CD4-positive, alpha-beta T cell (primary cell): ENCODE data around the gene EDN3. TPM values are rescaled to one million over a fixed set of nuclear protein-coding genes. Genes with fewer than 3 reads are reported as not detected.

Experiments used
- ATAC-seq: fragments of 200-7000 bp; cut with Tn5 transposase; one replicate; pipeline ENCODE4 v1.10.0; 2022; ENCODE audit warnings: mild to moderate bottlenecking; ENCODE audit not compliant: poor library complexity
- CTCF ChIA-PET: fragments of 350-600 bp; sonication (Branson Sonifier 250); formaldehyde crosslinking; loops from one replicate; lab custom pipeline; 2021; ENCODE audit warnings: antibody characterized with exemption, inconsistent platforms; lab: Charles Lee
- POLR2A ChIA-PET: fragments of 350-600 bp; sonication (Branson Sonifier 250); formaldehyde crosslinking; loops from one replicate; lab custom pipeline; 2021; ENCODE audit warnings: antibody characterized with exemption, inconsistent platforms; lab: Charles Lee
- DNase-seq, 14 experiments: peaks; one replicate each; pipeline ENCODE4 v3.0.0-alpha.2; 2013 to 2020; ENCODE audit warnings: mixed read lengths in 2 of 14
- H3K27ac ChIP-seq, 2 donors: one replicate each; pipeline versions ENCODE4 v1.5.1 to v1.7.0; 2013; ENCODE audit warnings: low read length in 2 of 2, low read depth in 1 of 2, mild to moderate bottlenecking in 1 of 2
- H3K27me3 ChIP-seq, 2 experiments: 1 replicate in 1 of 2; 2 replicates in 1 of 2; pipeline versions ENCODE4 v1.6.1 to v1.7.0; 2013; ENCODE audit warnings: low read length in 2 of 2, control low read depth in 1 of 2, mild to moderate bottlenecking in 1 of 2, moderate library complexity in 1 of 2; ENCODE audit not compliant: insufficient read depth in 2 of 2, control insufficient read depth in 1 of 2
- H3K36me3 ChIP-seq: one replicate; pipeline ENCODE4 v1.6.1; 2013; ENCODE audit warnings: low read length, control low read depth; ENCODE audit not compliant: insufficient read depth
- H3K4me1 ChIP-seq: one replicate; pipeline ENCODE4 v1.6.1; 2013; ENCODE audit warnings: low read length, control low read depth; ENCODE audit not compliant: insufficient read depth
- H3K4me3 ChIP-seq: one replicate; pipeline ENCODE4 v1.5.1; 2013; ENCODE audit warnings: mild to moderate bottlenecking, low read length, moderate library complexity
- H3K9me3 ChIP-seq, 2 experiments: 1 replicate in 1 of 2; 2 replicates in 1 of 2; pipeline versions ENCODE4 v1.6.1 to v1.7.0; 2013; ENCODE audit warnings: low read length in 2 of 2, mild to moderate bottlenecking in 2 of 2, control low read depth in 1 of 2, moderate library complexity in 1 of 2; ENCODE audit not compliant: control insufficient read depth in 1 of 2, insufficient read depth in 1 of 2
- H3K27ac Mint-ChIP-seq: one replicate; pipeline ENCODE4 v1.8.0; 2020; ENCODE audit warnings: mixed read lengths
- H3K27me3 Mint-ChIP-seq: one replicate; pipeline ENCODE4 v1.8.0; 2021; ENCODE audit warnings: mixed read lengths
- H3K36me3 Mint-ChIP-seq: one replicate; pipeline ENCODE4 v1.8.0; 2021; ENCODE audit warnings: low read depth, mixed read lengths
- H3K4me1 Mint-ChIP-seq: one replicate; pipeline ENCODE4 v1.8.0; 2021; ENCODE audit warnings: low read depth, mixed read lengths
- H3K4me3 Mint-ChIP-seq: one replicate; pipeline ENCODE4 v1.8.0; 2020; ENCODE audit warnings: mild to moderate bottlenecking, mixed read lengths
- H3K9me3 Mint-ChIP-seq: one replicate; pipeline ENCODE4 v1.8.0; 2020; ENCODE audit warnings: mixed read lengths
- CTCF ChIP-seq: fragments of 200-600 bp; IDR thresholded peaks from one replicate; pipeline ENCODE4 v1.8.0; 2022; ENCODE audit warnings: antibody characterized with exemption, mild to moderate bottlenecking
- intact Hi-C, 2 experiments: fragments of 100-400 bp; cut with DNase I in 1 of 2; cut with micrococcal nuclease in 1 of 2; formaldehyde crosslinking; loops; one replicate each; pipeline versions ENCODE4 v1.15.1 to v1.9.0; 2023 to 2025; cut with DNase I, micrococcal nuclease
- total RNA-seq, 174 experiments: library from RNA in 2 of 174; stranded (reverse) in 2 of 174; gene quantifications; one replicate each; pipeline ENCODE4 v1.2.3 and lab custom pipeline; 2021 to 2026

Gene EDN3
- total RNA-seq, 2 experiments from 2014 or later, result 1.0 to 1.4 TPM

- ATAC-seq (no peak), DNase-seq (no peak)
- TF ChIP-seq CTCF, result no peak
- ChIA-PET CTCF (no interaction called here), POLR2A (no interaction called here)
- intact Hi-C loops, result no loop called here
- Mint-ChIP-seq H3K9me3 (no peaks in the 10 kb centered on the region), H3K4me3 (no peak overlapping the region), H3K27ac (no peak overlapping the region), H3K27me3 (no peaks in the 10 kb centered on the region), H3K4me1 (no peaks in the 10 kb centered on the region), H3K36me3 (no peaks in the 10 kb centered on the region)
- Histone ChIP-seq H3K9me3 (no peaks in the 10 kb centered on the region), H3K27ac (no peak overlapping the region), H3K36me3 (no peaks in the 10 kb centered on the region), H3K4me3 (no peak overlapping the region), H3K27me3 (peaks cover 0 to 2% of the 10 kb centered on the region in 2 experiments), H3K4me1 (no peaks in the 10 kb centered on the region)
These were observed 16.7 kb downstream of the EDN3 start for GRCh38 chr20:59316911-59317731.

- Histone ChIP-seq H3K9me3 (no peaks in the 10 kb centered on the region), H3K27me3 (peaks cover 0 to 2% of the 10 kb centered on the region in 2 experiments), H3K4me3 (no peak overlapping the region), H3K27ac (no peak overlapping the region), H3K36me3 (no peaks in the 10 kb centered on the region), H3K4me1 (no peaks in the 10 kb centered on the region)
- no peaks in the 10 kb centered on the region for H3K36me3 Mint-ChIP-seq
- H3K27me3 Mint-ChIP-seq, result no peaks in the 10 kb centered on the region
- no peak for TF ChIP-seq CTCF
- no peak overlapping the region for H3K4me3 Mint-ChIP-seq
- no peak overlapping the region for H3K27ac Mint-ChIP-seq
- ATAC-seq, result no peak
- CTCF ChIA-PET, result no interaction called here
- H3K9me3 Mint-ChIP-seq, result no peaks in the 10 kb centered on the region
- H3K4me1 Mint-ChIP-seq, result no peaks in the 10 kb centered on the region
- no peak for DNase-seq
- POLR2A ChIA-PET, result no interaction called here
- intact Hi-C loops, result no loop called here
These were observed 17.9 kb downstream of the EDN3 start for GRCh38 chr20:59318201-59318790.

- POLR2A ChIA-PET, result no interaction called here
- Histone ChIP-seq H3K4me1 (no peaks in the 10 kb centered on the region), H3K27me3 (peaks cover 0 to 2% of the 10 kb centered on the region in 2 experiments), H3K27ac (no peak overlapping the region), H3K4me3 (no peak overlapping the region), H3K36me3 (no peaks in the 10 kb centered on the region), H3K9me3 (no peaks in the 10 kb centered on the region)
- no peaks in the 10 kb centered on the region for H3K4me1 Mint-ChIP-seq
- intact Hi-C loops, result no loop called here
- no peaks in the 10 kb centered on the region for H3K27me3 Mint-ChIP-seq
- no peak overlapping the region for H3K27ac Mint-ChIP-seq
- CTCF ChIA-PET, result no interaction called here
- TF ChIP-seq CTCF, result no peak
- ATAC-seq (no peak), DNase-seq (no peak)
- H3K4me3 Mint-ChIP-seq, result no peak overlapping the region
- no peaks in the 10 kb centered on the region for H3K36me3 Mint-ChIP-seq
- no peaks in the 10 kb centered on the region for H3K9me3 Mint-ChIP-seq
These were observed 18.4 kb downstream of the EDN3 start for GRCh38 chr20:59318803-59319202.
